ENCODE measurements around the gene LPO. TPM values are rescaled to one million over a fixed set of nuclear protein-coding genes. Genes with fewer than 3 reads are reported as not detected.

Gene LPO
- total RNA-seq, 1 experiment from 2014 or later = 0.20 TPM

GRCh38 chr17:58249270-58250133 lies 11.1 kb downstream of the LPO start (continued):
- TF ChIP-seq PRDM15 (CRISPR knock-in tag; IDR thresholded peaks at IDR 0.05) (peak; percentile 65), ZNF396 (CRISPR knock-in tag; IDR thresholded peaks at IDR 0.05; ENCODE audit: borderline replicate concordance) (no peak), NR3C1 (CRISPR knock-in tag; conservative IDR thresholded peaks at IDR 0.05; ENCODE audit: low read depth) (0 out of 2 replicates have a peak, but pooled peaks have one; percentile 44), RELA (CRISPR knock-in tag; IDR thresholded peaks at IDR 0.05; ENCODE audit: borderline replicate concordance) (peak; percentile 99), ZNF263 (CRISPR knock-in tag; IDR thresholded peaks at IDR 0.05; ENCODE audit: low read depth) (peak; percentile 82), ZNF121 (CRISPR knock-in tag; IDR thresholded peaks at IDR 0.05) (peak; percentile 43; the same call in 1 of the 2 replicates), ZBTB21 (CRISPR knock-in tag; IDR thresholded peaks at IDR 0.05; ENCODE audit: borderline replicate concordance) (peak; percentile 93), GTF2I (CRISPR knock-in tag; conservative IDR thresholded peaks at IDR 0.05) (no peak), ZNF232 (CRISPR knock-in tag; IDR thresholded peaks at IDR 0.05) (peak; percentile 99), ZNF138 (CRISPR knock-in tag; conservative IDR thresholded peaks at IDR 0.05) (peak; percentile 98), ZNF425 (CRISPR knock-in tag; conservative IDR thresholded peaks at IDR 0.05) (no peak), TEAD1 (CRISPR knock-in tag; IDR thresholded peaks at IDR 0.05) (peak; percentile 99), TP53 (CRISPR knock-in tag; IDR thresholded peaks at IDR 0.05) (peak; percentile 99), ERG (CRISPR knock-in tag; IDR thresholded peaks at IDR 0.05) (no peak), OVOL2 (CRISPR knock-in tag; IDR thresholded peaks at IDR 0.05; ENCODE audit: borderline replicate concordance) (no peak), HMGA2 (CRISPR knock-in tag; IDR thresholded peaks at IDR 0.05) (no peak), ZNF512 (CRISPR knock-in tag; IDR thresholded peaks at IDR 0.05; ENCODE audit: borderline replicate concordance) (0 out of 2 replicates have a peak, but pooled peaks have one; percentile 53), ETV6 (CRISPR knock-in tag; IDR thresholded peaks at IDR 0.05) (peak; percentile 99), HMGXB4 (CRISPR knock-in tag; IDR thresholded peaks at IDR 0.05) (peak; percentile 83)
- TF ChIP-seq, protein P1, sequence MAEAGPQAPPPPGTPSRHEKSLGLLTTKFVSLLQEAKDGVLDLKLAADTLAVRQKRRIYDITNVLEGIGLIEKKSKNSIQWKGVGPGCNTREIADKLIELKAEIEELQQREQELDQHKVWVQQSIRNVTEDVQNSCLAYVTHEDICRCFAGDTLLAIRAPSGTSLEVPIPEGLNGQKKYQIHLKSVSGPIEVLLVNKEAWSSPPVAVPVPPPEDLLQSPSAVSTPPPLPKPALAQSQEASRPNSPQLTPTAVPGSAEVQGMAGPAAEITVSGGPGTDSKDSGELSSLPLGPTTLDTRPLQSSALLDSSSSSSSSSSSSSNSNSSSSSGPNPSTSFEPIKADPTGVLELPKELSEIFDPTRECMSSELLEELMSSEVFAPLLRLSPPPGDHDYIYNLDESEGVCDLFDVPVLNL (CRISPR knock-in tag; IDR thresholded peaks at IDR 0.05; ENCODE audit: borderline replicate concordance, low read depth) = peak; percentile 86
- TF ChIP-seq, protein P2, sequence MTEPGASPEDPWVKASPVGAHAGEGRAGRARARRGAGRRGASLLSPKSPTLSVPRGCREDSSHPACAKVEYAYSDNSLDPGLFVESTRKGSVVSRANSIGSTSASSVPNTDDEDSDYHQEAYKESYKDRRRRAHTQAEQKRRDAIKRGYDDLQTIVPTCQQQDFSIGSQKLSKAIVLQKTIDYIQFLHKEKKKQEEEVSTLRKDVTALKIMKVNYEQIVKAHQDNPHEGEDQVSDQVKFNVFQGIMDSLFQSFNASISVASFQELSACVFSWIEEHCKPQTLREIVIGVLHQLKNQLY (CRISPR knock-in tag; IDR thresholded peaks at IDR 0.05) = peak; percentile 81; the same call in 1 of the 2 replicates
- TF ChIP-seq, protein P3, sequence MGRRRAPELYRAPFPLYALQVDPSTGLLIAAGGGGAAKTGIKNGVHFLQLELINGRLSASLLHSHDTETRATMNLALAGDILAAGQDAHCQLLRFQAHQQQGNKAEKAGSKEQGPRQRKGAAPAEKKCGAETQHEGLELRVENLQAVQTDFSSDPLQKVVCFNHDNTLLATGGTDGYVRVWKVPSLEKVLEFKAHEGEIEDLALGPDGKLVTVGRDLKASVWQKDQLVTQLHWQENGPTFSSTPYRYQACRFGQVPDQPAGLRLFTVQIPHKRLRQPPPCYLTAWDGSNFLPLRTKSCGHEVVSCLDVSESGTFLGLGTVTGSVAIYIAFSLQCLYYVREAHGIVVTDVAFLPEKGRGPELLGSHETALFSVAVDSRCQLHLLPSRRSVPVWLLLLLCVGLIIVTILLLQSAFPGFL (CRISPR knock-in tag; IDR thresholded peaks at IDR 0.05; ENCODE audit: borderline replicate concordance) = peak; percentile 95
